Loucy (cell line): ENCODE results near the gene TMED5.

Experiments
- H2AFZ ChIP-seq: fragments of 200-600 bp; sonication (generic); 2 replicates; pipeline ENCODE4 v1.6.0; 2016; ENCODE audit warnings: antibody characterized with exemption, mild to moderate bottlenecking, low read length, moderate library complexity
- H3F3A ChIP-seq: fragments of 200-600 bp; 2 replicates; pipeline ENCODE4 v1.6.0; 2016; ENCODE audit warnings: antibody characterized with exemption, low read depth, mild to moderate bottlenecking
- H3K27me3 ChIP-seq: fragments of 200-600 bp; sonication (generic); 2 replicates; pipeline ENCODE4 v1.6.1; 2014; ENCODE audit warnings: low read length, mild to moderate bottlenecking; ENCODE audit not compliant: insufficient read depth, poor library complexity, severe bottlenecking
- H3K36me3 ChIP-seq: fragments of 200-600 bp; sonication (generic); 2 replicates; pipeline ENCODE4 v1.6.1; 2016; ENCODE audit warnings: low read length; ENCODE audit not compliant: insufficient read depth
- H3K4me1 ChIP-seq: fragments of 200-600 bp; sonication (generic); 2 replicates; pipeline ENCODE4 v1.5.1; 2014; ENCODE audit warnings: low read length, mild to moderate bottlenecking; ENCODE audit not compliant: insufficient read depth, poor library complexity, severe bottlenecking
- H3K4me2 ChIP-seq: fragments of 200-600 bp; sonication (generic); 2 replicates; pipeline ENCODE4 v1.6.0; 2014; ENCODE audit warnings: antibody characterized with exemption, low read length, low read depth, mild to moderate bottlenecking; ENCODE audit not compliant: poor library complexity, severe bottlenecking
- H3K4me3 ChIP-seq: fragments of 200-600 bp; sonication (generic); 2 replicates; pipeline ENCODE4 v1.5.1; 2014; ENCODE audit warnings: low read length, mild to moderate bottlenecking, mixed read lengths; ENCODE audit not compliant: poor library complexity, severe bottlenecking
- H3K79me2 ChIP-seq: fragments of 200-600 bp; sonication (generic); 2 replicates; pipeline ENCODE4 v1.6.1; 2014; ENCODE audit warnings: low read length; ENCODE audit not compliant: insufficient read depth
- H3K9ac ChIP-seq: fragments of 200-600 bp; sonication (generic); 2 replicates; pipeline ENCODE4 v1.6.0; 2014; ENCODE audit warnings: mild to moderate bottlenecking, low read depth, low read length, moderate library complexity; ENCODE audit not compliant: poor library complexity, severe bottlenecking
- H3K9me2 ChIP-seq: fragments of 200-600 bp; sonication (generic); replicated peaks from 2 replicates; pipeline ENCODE4 v1.6.1; 2016; ENCODE audit warnings: low read depth, low read length, mixed read lengths
- H3K9me3 ChIP-seq: fragments of 200-600 bp; sonication (generic); 2 replicates; pipeline ENCODE4 v1.6.1; 2014; ENCODE audit warnings: mild to moderate bottlenecking, antibody characterized with exemption, low read length, low read depth; ENCODE audit not compliant: insufficient read depth
- H4K20me1 ChIP-seq: fragments of 200-600 bp; sonication (generic); 2 replicates; pipeline ENCODE4 v1.6.0; 2014; ENCODE audit warnings: antibody characterized with exemption, low read length, mild to moderate bottlenecking; ENCODE audit not compliant: insufficient read depth, poor library complexity, severe bottlenecking
- CTCF ChIP-seq: fragments of 200-600 bp; sonication (generic); conservative IDR thresholded peaks from 2 replicates; pipeline ENCODE4 v1.5.1; 2014; ENCODE audit warnings: mild to moderate bottlenecking, antibody characterized with exemption, low read length
- EZH2phosphoT487 ChIP-seq: fragments of 200-600 bp; IDR thresholded peaks from 2 replicates; pipeline ENCODE4 v1.6.1; 2018; ENCODE audit warnings: antibody characterized with exemption, mild to moderate bottlenecking, moderate library complexity, borderline replicate concordance

Gene TMED5

GRCh38 chr1:93129507-93130099 lies 50.6 kb downstream of the TMED5 start:
- Histone ChIP-seq H3K9ac (no peak overlapping the region), H2AFZ (no peak overlapping the region), H3K4me3 (no peak overlapping the region), H3K9me2 (no peaks in the 10 kb centered on the region), H3K4me1 (no peaks in the 10 kb centered on the region), H3K27me3 (no peaks in the 10 kb centered on the region), H3K79me2 (0 out of 2 replicates have a peak, but pooled peaks cover 12% of the 10 kb centered on the region), H3K36me3 (peaks cover 95% of the 10 kb centered on the region), H3F3A (no peaks in the 10 kb centered on the region), H3K4me2 (no peak overlapping the region), H3K9me3 (no peaks in the 10 kb centered on the region), H4K20me1 (peaks cover 29% of the 10 kb centered on the region)
- TF ChIP-seq EZH2phosphoT487, result no peak
- TF ChIP-seq CTCF, result no peak

- no peaks in the 10 kb centered on the region for H3F3A ChIP-seq
Measured at GRCh38 chr1:93124556-93125355, 55.5 kb downstream of the TMED5 start.

GRCh38 chr1:93123201-93123783 lies 56.9 kb downstream of the TMED5 start:
- Histone ChIP-seq H3K36me3 (peaks cover 85% of the 10 kb centered on the region), H3F3A (no peaks in the 10 kb centered on the region)

More at GRCh38 chr1:93124556-93125355, 55.5 kb downstream of the TMED5 start:
- Histone ChIP-seq H3K4me3 (no peak overlapping the region), H3K27me3 (no peaks in the 10 kb centered on the region), H3K4me1 (no peaks in the 10 kb centered on the region), H3K4me2 (no peak overlapping the region), H3K36me3 (peaks cover 85% of the 10 kb centered on the region), H3K9me2 (no peaks in the 10 kb centered on the region), H3K9ac (no peak overlapping the region), H3K9me3 (no peaks in the 10 kb centered on the region), H3K79me2 (peaks cover 10% of the 10 kb centered on the region), H2AFZ (no peak overlapping the region), H4K20me1 (peaks cover 45% of the 10 kb centered on the region)
- TF ChIP-seq CTCF (no peak), EZH2phosphoT487 (no peak)

More at GRCh38 chr1:93123201-93123783, 56.9 kb downstream of the TMED5 start:
- H2AFZ ChIP-seq, result no peak overlapping the region
- H3K4me1 ChIP-seq, result no peaks in the 10 kb centered on the region
- no peaks in the 10 kb centered on the region for H3K27me3 ChIP-seq
- H3K9ac ChIP-seq, result no peak overlapping the region
- peaks cover 10% of the 10 kb centered on the region for H3K79me2 ChIP-seq
- H4K20me1 ChIP-seq, result peaks cover 43% of the 10 kb centered on the region
- TF ChIP-seq CTCF, result no peak
- TF ChIP-seq EZH2phosphoT487, result no peak
- no peak overlapping the region for H3K4me2 ChIP-seq
- H3K9me2 ChIP-seq, result no peaks in the 10 kb centered on the region
- no peak overlapping the region for H3K4me3 ChIP-seq
- H3K9me3 ChIP-seq, result no peaks in the 10 kb centered on the region
